GM12892 (cell line): ENCODE data around the gene TCP11.

ENCODE experiments used
- DNase-seq: peaks from one replicate; pipeline ENCODE4 v3.0.0; 2011; ENCODE audit not compliant: insufficient read length
- FAIRE-seq: peaks from 2 replicates; lab custom pipeline; 2011; peaks lifted over from hg19 to GRCh38; lab: Jason Lieb, UNC
- POLR2A ChIP-seq: IDR thresholded peaks from 2 replicates; pipeline ENCODE4 v1.6.1; 2011; ENCODE audit warnings: low read depth, low read length, control low read depth
- POLR2AphosphoS5 ChIP-seq: IDR thresholded peaks from 2 replicates; pipeline ENCODE4 v1.6.1; 2011; ENCODE audit warnings: low read depth, low read length, control low read depth
- TAF1 ChIP-seq: IDR thresholded peaks from 2 replicates; pipeline ENCODE4 v1.6.1; 2011; ENCODE audit warnings: low read depth, mild to moderate bottlenecking, control low read depth, low read length, borderline replicate concordance

TCP11 gene

DNA sequence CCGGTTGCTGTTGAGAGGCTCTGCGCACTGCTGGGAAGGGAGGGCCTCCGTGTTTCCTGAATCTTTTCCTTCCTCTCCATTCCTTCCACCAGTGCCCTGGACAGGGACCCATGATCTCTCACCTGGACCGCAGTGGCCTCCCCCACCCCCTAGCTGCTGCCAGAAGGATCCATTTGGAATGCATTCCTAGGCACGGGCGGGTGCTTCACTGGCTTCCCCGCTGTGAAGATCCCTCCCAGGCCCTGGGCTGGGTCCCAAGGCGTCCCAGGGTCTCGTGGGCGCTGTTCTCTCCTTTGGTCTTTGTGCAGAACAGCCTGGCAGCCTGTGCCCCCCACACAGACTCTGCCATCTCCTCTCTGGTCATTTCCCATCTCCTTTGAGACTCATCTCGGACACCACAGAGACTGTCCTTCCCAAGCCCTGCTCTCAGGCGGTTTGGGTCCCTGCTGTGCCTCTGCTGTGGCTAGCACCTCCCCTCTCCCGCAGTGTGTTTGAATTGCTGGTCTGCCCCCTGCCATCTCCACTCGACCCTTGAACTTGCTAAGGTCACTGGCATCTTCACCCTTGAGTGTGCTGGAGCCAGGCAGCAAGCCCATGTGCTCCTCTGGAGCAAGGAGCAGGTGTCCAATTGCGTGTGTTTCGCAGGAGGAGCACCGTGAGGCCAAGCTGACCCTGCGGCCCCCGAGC lies 59.0 kb downstream of the TCP11 start:
- DNase-seq (peak; percentile 11), FAIRE-seq (no peak)
- no peak for TF ChIP-seq POLR2AphosphoS5
- no peak for TF ChIP-seq POLR2A
- no peak for TF ChIP-seq TAF1

DNA sequence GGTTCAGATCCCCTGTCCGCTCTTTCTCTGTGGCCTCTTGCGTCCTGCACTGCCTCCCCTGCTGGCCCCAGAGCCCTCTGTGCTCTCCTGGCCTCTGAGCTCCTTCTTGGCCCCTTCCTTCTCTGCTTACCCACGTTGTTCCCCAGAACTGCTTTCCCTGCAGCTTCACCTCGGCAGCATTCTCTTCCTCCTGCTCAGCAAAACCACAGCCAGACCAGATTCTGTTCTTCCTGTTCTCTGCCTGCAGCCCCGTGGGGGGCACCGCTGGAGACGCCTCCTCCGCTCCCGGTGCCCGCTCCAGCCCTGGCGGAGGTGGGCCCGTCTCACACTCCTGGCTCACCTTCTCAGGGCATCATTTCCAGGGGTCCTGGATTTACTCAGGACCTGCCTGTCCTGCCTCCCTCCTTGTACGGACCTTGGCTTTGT lies 59.7 kb downstream of the TCP11 start:
- FAIRE-seq (no peak), DNase-seq (peak; percentile 13)
- no peak for TF ChIP-seq POLR2A
- TF ChIP-seq POLR2AphosphoS5, result no peak
- TF ChIP-seq TAF1, result no peak

DNA sequence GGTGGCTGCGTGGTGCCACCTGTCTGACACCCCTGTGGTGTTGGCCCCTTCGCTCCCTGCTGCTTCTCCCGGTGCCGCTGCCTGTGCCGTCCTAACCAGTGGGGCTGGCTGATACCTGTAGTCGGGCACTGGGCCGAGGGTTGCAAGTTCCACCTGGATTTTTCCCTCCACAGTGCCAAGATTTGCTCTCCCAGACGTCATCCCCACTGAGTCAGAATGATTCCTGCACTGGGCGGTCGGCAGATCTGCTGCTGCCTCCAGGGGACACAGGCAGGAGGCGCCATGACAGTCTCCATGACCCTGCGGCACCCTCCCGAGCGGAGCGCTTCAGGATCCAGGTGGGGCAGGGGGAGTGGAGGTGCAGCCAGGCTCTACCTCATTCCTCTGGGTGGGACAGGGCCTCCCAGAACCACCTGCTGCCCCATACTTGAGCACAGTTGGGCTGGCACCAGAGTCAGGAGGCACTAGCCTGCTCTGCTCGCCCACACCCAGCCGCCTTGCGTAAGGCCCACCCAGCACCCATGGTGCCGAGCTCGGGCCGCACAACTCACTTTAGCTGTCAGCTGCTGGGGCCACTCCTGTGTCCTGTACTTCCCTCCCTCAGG lies 60.2 kb downstream of the TCP11 start:
- FAIRE-seq, result no peak
- TF ChIP-seq POLR2AphosphoS5, result no peak
- TF ChIP-seq TAF1, result no peak
- TF ChIP-seq POLR2A, result no peak
- DNase-seq, result no peak

DNA sequence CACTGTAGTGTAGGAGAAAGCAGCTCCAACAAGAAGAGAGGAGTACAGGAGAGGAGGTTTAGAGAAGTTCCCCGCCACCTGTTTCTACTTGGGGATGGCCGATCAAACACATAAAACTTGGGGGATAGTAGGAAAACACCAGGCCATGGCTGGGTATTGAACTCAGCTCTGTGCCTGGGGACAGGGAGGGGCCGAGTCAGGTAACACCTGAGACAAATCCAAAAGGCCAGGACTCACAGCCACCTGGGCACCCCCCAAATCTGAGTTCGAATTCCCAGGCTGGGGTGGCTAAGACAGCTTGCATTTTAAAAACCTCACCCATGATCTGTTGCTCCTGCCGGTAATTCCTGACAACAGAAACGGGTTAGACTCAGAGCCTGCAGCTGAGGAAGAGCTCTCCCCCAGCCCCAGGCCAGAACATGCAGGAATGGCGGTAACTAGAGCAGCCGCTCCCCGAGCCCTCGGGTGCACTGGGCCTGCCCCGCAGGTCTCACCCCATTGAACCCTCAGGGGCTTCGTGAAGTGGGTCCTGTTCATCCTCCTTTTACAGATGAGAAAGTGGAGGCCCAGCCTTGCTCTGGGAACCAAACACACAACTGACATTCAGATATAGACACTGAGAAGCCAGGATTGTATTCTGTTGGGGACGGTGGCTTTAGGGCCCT lies 61.0 kb downstream of the TCP11 start:
- TF ChIP-seq POLR2AphosphoS5 (no peak), POLR2A (no peak), TAF1 (no peak)
- FAIRE-seq, result no peak
- peak; percentile 9 for DNase-seq

DNA sequence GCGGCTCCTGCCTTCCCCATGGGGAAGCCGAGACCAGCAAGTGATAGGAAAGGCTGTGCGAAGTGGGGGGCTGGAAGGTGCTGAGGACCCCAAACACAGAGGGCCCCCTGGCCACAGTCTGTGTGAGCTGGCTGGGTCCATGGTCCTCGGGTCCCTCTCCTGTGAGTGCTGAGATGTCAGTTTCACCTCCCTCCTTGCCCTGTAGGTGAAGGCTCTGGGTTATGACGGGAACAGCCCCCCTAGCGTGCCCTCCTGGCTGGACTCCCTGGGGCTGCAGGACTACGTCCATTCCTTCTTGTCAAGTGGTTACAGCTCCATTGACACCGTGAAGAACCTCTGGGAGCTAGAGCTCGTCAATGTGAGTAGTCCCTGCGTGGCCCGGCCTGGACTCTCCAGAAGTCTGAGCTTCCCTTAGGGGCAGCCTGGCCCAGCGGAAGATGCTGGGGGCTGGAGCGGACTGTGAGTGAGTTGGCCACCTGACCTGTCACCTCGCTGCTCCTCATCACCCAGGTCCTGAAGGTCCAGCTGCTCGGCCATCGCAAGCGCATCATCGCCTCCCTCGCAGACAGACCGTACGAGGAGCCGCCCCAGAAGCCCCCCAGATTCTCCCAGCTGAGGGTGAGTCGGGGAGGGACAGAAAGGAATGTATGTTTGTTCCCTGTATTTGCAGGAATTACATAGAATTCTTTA lies 61.7 kb downstream of the TCP11 start:
- TF ChIP-seq TAF1, result no peak
- DNase-seq, result peak; percentile 15
- no peak for FAIRE-seq

DNA sequence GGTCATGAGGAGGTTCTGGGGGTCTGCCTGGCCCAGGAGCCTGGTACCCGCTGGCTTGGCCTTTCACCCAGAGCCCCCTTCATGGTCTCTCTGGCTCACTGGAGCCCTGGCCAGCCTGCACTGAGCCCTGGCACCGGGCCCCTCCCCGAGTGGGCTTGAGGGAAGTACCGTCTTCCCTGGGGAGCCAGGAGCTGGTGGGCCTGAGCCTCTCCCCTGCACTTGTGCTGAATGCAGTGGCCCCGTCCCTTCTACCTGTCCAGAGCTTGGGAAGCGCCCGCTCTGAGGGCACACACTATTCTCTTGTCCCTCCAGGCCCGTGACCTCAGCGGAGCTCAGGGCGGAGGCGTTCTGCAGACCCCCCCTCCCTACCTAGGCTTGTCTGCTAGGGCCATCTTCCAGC lies 62.2 kb downstream of the TCP11 start:
- FAIRE-seq (no peak), DNase-seq (peak; percentile 18)
- no peak for TF ChIP-seq POLR2AphosphoS5
- TF ChIP-seq POLR2A, result no peak
- no peak for TF ChIP-seq TAF1

DNA sequence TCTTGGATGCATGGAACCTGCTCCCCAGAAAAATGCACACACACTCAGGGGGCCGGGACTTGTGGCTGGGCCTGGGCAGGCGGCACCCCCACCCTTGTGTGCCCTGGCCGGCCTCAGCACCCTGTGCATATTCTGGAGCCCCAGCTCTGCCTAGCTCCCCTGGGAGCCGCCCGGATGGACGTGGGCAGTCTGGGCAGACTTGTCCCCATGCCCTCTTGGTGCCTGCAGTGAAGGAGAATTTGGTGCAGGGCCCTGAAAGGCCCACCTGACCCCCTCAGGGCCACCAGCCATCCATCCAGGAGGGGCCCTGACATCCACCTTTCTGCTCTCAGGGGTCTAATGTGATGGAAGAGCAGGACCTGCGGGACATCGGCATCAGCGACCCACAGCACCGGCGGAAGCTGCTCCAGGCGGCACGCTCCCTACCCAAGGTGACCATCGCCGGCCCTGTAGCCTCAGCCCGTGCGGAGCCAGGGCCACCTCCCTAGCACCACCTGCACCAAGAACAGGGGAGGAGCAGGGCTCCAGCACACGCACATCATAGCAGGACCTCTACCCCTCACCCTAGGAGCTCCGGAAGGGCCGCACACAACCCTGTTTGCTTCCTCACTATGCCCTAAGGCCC lies 62.8 kb downstream of the TCP11 start:
- no peak for FAIRE-seq
- TF ChIP-seq POLR2A (no peak), POLR2AphosphoS5 (no peak), TAF1 (no peak)

DNA sequence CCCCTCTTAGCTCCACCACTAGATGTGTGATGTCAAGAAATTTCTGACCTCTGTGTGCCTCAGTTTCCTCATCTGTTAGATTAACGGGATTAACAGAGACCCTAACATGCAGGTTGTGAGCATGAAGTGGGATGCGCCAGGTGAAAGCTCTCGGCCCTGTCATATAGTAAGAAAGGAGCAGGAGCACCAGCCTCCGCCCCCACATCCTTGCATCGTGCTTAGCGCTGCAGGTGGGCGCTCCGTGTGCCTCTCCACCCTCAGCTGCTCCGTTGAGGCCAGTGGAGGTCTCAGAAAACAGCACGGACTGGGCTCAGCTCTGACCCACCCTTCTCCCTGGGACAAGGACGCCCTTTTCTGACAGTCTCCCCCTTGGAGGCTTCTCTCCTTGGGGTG lies 63.4 kb downstream of the TCP11 start:
- TF ChIP-seq POLR2A (no peak), TAF1 (no peak)
- DNase-seq (no peak), FAIRE-seq (no peak)

More for the DNA sequence above, 62.8 kb downstream of the TCP11 start:
- DNase-seq, result peak; percentile 17

DNA sequence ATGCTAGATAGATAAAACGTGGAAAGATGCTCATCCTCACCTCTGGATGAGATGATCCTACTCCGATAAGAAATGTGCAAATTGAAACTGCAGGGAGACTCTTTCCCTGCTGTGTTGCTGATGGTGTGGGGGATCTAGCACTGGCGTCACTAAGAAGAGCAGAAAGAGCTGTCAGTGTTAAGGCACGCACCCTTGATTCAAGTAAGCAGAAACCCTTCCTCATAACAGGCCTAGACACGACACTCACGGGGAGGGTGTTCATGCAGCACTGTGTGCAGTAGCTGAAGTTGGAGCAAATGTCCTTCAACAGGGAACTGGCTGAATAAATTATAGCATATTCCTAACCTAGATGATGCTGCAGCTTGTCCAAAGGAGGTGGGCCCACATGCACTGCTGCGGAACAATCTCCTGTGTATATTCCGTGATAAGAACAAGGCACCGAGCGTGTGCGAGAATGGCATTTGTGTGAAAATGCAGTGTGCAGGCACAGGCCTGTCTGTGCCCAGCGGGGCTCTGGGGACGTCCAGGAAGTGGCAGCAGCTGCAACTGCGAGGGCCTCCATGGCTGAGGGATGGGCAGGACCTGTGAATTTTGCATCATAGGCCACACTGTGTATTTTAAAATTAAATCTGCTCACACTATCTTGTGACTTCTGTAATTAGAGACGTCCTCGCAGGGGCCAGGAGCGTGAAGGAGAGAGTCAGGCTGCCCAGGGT lies 64.0 kb downstream of the TCP11 start:
- TF ChIP-seq TAF1, result no peak
- TF ChIP-seq POLR2AphosphoS5, result no peak
- TF ChIP-seq POLR2A, result no peak
- no peak for DNase-seq
- FAIRE-seq, result no peak

DNA sequence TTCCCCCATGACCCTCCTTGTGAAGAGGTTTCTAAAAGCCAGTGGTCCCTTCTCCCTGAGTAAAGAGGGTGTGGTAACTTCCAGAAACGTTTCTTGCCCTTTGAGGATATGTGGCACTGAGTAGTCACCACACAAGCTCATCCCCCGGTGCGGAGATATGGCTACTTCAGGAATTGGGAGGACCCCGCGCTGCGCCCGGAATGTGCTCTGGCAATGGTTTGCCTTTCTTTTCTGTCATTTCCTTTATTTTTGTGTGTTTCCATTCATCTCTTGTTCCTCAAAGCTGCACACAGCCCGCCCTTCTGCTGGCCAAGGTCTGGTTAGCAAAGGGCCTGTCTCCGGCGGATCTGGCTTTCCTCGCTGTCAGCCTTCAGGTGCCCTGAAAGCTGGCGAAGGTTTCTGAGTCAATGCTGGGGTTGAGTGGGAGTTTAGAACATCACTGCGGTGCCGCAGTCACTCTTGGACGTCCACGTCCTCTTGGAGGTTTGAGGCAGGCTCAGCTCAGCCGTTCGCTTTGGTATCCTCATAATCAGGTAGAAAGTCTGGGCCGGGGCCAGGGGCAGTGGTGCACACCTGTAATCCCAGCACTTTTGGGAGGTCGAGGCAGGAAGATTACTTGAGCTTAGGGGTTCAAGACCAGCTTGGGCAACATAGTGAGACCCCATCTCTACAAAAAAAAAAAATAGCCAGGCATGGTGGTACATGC lies 67.2 kb downstream of the TCP11 start:
- no peak for TF ChIP-seq POLR2AphosphoS5
- no peak for TF ChIP-seq TAF1
- no peak for TF ChIP-seq POLR2A
- DNase-seq (no peak), FAIRE-seq (no peak)
